AG09309 (cell line): ENCODE results near the gene HES1.

Source experiments
- DNase-seq: peaks from one replicate; pipeline ENCODE4 v3.0.0-alpha.2; 2010; ENCODE audit warnings: low read depth
- H3K4me3 ChIP-seq: 2 replicates; pipeline ENCODE4 v1.5.1; 2011; ENCODE audit warnings: mild to moderate bottlenecking, low read depth, low read length, moderate library complexity; ENCODE audit not compliant: control insufficient read depth
- CTCF ChIP-seq: IDR thresholded peaks from 2 replicates; pipeline ENCODE4 v1.5.1; 2011; ENCODE audit warnings: mild to moderate bottlenecking, low read depth, low read length, inconsistent platforms; ENCODE audit not compliant: insufficient read depth, control insufficient read depth; ENCODE audit errors: missing control alignments

Gene HES1

GRCh38 chr3:194110483-194110882 lies 25.5 kb upstream of the HES1 start:
- TF ChIP-seq CTCF: no peak

GRCh38 chr3:194111336-194111735 lies 24.6 kb upstream of the HES1 start:
- no peak for DNase-seq
- no peak overlapping the region for H3K4me3 ChIP-seq
- no peak for TF ChIP-seq CTCF

More at GRCh38 chr3:194110483-194110882, 25.5 kb upstream of the HES1 start:
- H3K4me3 ChIP-seq: no peak overlapping the region
- no peak for DNase-seq

GRCh38 chr3:194112120-194113106 lies 23.5 kb upstream of the HES1 start:
- DNase-seq: no peak
- TF ChIP-seq CTCF: no peak
- H3K4me3 ChIP-seq: no peak overlapping the region

GRCh38 chr3:194114123-194114522 lies 21.8 kb upstream of the HES1 start:
- no peak overlapping the region for H3K4me3 ChIP-seq
- DNase-seq: no peak
- no peak for TF ChIP-seq CTCF

DNA sequence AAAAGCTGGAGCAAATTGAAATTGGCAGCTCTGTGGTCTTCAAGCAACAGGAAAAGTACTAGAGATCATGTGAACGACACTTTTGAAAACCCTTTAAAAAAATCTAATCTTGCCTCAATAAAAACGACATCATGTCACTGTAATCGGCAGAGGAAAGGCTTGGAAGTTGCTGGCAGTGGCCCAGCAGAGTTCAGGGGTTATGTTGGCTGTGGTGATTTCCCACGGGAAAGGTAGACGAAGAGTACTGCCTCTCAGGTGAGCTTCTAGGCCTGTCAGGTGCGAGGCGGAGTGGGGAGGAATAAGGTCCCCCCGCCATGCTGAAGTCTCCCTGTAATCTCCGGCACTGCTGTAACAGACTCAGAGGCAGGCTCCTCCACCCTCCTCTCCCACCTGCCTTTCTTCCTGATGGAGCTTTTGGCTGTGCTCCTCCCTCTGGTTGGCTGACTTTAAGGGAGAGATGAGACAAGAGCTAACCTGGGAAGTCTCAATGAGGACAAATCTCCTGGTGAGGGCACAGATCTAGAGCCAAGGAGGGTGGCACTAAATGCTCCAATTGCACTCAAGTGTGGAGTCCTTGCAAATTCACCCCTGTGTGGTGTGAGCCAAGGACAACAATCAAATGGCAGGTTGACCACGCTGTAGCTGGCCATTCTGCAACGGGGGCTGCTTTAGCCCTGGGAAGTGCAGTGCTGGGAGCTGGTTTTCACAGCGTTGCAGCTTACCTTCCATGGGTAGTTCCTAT lies 18.7 kb upstream of the HES1 start:
- H3K4me3 ChIP-seq: no peak overlapping the region
- DNase-seq: no peak
- TF ChIP-seq CTCF: no peak

- no peak for TF ChIP-seq CTCF
These were observed 17.0 kb upstream of the HES1 start for GRCh38 chr3:194118920-194119319.

More at GRCh38 chr3:194118920-194119319, 17.0 kb upstream of the HES1 start:
- no peak overlapping the region for H3K4me3 ChIP-seq
- no peak for DNase-seq
